Measurements from ENCODE around the gene DLGAP1.
"Not testable (repeated sequence)": the region's sequence is repeated elsewhere in the genome, so short reads cannot be mapped to it uniquely, and the experiment has no call there.

DLGAP1 gene

DNA sequence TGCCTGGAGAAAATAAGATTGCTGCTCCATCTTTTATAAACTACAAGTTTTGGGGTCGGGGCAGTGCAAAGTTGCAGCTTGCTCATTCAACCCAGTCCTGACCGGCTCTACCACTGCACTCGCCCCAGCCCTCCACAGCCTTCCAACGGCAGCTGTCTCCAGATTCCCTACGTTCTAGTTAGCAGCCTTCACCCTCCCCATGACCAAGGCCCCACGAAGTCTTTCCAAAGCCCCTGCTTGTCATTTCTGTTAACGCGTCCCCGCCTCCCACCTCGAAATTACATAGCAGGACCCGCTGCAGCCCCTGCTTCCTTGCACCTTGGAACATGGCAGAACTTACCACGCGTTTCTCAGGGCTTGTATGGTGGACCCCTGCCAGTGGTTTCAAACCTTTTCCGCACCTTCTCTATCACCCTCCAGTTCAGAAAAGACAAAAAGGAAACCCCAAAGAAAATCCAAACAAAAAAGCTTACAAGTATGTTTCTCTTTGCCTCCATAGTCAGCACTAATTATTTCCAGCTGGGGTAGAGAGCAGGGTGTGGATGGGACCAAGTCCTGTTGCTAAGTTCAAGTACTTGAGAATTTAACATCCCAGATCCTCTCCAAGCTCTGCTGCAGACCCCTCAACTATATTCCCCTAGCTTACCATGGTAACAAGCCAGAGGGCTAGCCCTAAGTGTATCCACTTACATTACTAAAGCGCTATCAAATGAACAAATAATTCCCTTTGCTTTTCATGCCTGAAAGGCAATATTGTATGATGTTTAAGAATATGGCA is 843.6 kb downstream of the DLGAP1 start:
- no peak for DNase-seq

DNA sequence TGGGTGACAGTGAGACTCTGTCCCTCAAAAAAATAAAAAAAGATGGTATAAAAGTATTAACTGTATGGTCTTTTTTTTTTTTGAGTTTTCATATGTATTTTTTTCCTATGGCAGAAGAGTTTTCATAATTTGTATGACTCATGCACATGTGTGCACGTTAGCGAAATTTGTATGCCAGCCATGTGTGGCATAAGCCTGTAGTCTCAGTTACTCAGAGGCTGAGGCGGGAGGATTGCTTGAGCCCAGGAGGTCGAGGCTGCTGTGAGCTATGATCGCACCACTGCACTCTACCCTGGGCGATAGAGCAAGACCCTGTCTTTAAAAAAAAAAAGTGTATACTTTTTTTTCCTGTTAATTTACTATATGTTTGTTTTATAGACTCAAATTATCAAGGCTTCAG is 844.3 kb downstream of the DLGAP1 start:
- no peak for DNase-seq

DNA sequence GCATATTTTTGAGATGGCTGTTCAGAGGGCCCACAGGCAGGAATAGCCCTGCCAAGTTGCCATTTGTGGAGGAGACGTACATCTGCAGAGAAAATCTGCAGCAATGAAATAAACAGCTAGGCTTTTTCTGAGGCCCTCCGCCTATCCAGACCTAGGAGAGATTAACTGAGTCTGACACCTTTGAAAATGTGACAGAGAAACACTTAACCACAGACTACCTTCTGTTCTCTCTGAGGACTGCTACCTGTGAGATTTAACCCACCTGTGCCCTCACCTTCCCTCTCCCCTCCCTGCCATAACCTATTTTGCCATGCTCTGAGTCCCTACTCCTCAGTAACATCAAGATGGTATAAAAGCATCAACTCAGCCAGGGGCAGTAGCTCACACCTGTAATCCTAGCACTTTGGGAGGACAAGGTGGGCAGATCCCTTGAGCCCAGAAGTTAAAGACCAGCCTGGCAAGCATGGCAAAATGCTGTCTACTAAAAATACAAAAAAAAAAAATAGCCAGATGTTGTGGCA is 844.9 kb downstream of the DLGAP1 start:
- no peak for DNase-seq

DNA sequence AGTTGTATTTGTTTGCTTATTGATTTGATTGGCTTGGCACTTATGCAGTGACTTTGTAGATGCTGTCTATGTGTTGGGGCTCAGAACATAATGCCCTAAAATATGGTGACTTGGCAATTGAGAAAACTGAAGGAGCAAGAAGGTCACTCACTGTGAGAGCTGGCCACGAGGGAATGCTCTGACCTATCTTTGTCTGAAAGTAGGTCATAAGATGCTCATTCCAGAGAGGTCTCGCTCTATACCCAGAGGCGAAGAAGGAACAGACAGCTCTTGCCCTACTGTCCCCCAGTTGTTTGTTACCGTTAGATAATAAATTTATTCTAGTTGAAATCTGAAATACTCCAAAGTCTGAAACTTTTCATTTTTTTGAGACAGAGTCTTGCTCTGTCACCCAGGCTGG is 846.6 kb downstream of the DLGAP1 start:
- DNase-seq = no peak

DNA sequence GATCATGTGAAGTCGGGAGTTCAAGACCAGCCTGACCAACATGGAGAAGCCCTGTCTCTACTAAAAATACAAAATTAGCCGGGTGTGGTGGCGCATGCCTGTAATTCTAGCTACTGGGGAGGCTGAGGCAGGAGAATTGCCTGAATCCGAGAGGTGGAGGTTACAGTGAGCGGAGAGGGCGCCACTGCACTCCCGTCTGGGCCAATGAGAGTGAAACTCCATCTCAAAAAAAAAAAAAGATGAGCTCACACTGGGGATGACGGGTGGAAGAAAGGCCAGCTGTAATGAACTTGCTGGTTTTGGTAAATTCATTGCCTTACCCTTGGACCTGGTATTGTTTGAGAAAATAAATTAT is 847.0 kb downstream of the DLGAP1 start:
- DNase-seq = not testable (repeated sequence)

DNA sequence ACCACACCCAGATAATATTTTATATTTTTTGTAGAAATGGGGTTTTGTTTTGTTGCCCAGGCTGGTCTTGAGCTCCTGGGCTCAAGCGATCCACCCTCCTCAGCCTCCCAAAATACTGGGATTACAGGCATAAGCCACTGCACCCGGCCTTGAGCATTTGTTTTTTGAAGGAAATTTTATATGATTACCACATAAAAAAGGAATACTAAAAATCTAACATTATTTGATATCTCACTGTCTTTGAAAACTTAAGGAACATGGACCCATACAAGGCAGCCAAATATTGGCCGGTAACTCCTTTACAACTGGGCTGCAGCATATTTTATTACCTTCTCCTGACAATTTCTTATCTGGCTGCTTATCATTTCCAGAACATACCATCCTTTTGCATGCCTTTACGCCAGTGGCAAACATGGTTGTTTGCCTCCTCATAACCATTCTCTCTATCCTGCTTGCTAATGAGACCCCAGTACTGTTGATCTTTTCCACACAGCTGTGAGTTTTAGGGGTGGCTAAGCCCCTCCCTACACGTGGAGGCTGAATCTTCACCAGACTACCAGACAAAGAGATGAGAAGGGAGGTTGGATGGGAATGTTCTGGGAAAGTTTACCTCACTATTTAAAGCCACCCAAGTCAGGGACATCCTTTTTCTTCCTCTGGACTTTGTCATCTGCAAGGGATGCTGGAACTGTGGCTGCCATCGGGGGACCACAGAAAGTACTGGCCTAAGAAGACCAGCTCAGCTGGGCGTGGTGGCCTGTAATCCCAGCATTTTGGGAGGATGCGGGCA is 847.6 kb downstream of the DLGAP1 start:
- DNase-seq = no peak

DNA sequence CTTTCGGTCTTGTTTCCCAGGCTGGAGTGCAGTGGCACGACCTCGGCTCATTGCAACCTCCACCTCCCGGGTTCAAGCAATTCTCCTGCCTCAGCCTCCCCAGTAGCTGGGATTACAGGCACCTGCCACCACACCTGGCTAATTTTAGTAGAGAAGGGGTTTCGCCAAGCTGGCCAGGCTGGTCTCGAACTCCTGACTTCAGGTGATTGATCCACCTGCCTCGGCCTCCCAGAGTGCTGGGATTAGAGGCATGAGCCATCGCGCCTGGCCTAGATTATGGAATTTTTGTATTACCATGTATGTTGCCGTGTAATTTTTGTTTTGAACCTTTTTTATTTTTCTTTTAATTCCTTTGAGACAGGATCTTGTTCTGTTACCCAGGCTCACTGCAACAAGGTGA is 848.2 kb downstream of the DLGAP1 start:
- DNase-seq = not testable (repeated sequence)

DNA sequence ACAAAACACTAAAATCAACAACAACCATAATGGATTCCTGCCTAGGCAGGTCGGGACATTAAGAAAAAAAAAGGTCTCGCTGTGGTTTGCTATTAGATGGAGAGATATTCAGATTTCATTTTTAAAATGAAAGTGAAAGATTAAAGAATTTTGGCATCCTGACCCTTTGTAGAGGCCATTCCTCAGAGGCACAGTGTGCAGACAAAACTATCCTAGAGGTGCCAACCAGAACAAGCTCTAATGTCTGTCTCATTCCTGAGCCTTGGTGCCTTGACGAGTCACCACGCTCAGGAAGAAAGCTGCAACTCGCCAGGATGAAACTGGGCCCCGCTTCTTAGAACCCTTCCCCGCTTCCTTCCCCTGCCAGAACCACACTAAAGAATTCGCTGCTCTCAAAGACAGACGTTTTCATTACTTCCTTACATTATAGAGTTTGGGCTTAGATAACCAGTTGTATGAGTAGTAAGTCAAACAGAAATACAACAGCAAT is 849.1 kb downstream of the DLGAP1 start:
- peak in 3 of 5 donors; percentile 19 to 75 (median 36) for DNase-seq

DNA sequence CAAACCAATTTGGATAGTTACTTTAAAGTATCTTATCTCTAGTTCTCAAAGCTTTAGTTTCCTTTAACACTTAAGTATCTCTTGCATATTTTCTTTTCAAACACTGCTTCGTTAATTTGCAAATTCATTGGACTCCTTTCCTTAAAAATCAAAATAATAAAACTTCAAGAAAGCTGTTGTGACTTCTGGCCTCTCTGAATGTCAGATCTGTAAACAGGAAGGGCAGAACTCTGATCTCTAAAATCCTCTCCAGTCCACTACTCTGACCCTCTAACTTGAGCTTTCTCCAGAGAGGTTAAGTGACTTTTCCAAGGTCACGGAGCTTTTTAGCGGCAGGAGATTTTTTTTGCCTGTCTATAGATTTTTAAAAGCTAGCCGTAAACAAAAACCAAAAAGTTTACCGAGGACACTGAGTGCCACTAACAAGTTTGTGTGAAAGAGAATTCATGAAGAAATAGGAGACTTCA is 849.6 kb downstream of the DLGAP1 start:
- no peak for DNase-seq

DNA sequence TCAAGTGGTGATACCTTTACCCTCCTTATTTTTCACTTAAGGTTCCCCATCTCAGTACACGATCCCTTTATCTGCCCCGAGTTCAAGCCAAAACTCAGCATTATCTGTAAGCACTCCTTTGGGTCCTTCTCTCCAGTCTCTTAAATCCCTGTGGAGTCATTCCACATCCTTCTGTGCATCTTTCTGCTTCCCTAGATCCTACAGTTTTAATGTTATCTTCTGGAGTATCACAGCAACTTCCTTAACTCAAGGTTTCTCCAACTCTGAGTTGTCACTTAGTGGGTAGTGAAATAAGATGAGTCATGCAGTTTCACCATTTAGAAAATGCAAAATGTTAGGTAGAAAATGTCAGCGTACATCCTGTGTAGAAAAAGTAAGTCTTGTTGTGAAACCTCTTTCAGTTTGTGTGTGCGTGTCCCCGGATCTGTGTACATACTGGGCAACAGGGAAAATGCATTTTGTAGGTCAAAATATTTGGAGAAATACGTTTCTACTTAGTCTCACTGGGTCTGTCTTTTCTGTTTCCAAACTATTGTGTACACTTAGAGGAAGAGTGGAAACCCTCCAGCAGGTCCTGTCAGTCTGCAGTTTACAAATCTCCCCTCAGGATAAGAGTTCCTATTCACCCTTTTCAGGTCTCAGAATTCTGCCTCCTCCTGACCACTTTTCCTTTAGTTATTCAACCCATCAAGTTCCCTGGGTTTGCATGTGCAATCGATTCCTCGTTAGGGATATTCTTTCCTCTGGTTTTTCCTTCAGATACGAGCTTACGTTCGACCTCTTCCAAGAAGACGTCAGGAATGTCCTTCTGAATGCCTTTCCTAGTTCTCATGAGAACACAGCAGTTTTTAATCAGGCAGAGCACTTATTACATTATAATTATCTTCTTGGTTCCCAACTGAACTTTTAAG is 850.4 kb downstream of the DLGAP1 start:
- peak in 1 of 5 donors; percentile 90 for DNase-seq

DNA sequence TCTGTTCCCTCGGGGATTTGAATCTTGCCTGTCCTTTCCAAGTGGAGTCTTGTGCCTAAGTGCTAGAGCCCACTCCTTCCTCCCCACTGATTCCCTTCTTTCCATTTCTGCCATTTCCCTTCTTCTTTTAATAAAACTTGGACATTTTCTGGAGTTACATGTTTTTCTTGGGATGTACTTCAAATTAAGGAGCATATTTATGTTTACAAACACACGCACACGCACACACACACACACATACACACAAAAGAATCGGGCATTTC is 850.9 kb downstream of the DLGAP1 start:
- no peak for DNase-seq

DNA sequence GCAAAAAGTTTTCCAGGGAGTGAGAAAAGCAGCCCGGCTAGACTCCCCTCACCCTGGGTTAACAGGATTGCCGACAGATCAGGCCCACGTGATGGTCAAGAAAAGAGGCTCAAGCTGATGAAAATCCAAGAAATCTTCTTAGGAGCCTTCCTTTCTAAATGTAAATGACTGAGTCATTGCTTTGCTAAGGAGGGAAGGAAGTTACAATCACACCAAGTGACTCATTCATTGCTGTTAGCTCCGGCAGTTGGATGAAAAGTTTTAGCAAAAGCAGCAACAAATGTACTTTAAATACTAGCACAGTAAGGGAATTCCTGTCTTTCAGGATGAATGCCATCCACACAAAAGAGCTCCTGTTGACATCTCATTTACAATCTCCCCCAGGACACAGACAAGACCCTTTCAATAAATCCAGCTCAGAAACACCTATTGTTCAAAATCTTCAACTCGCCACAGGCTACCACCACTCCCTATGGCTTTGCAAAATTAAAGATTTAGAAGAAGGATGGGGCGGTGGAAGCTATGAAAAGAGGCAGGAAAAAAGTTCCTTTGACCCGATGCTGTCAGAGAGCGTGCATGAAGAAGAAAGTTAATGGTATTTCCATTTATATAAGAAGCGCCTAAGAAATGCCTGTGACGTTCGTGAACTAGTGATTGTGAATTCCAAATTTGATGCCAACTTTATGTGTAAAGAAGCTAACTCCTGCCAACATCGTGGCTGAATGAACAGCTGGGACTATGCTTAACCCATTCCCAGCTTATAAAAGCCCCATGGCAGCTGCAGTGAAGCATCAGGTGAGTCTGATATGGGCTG is 851.5 kb downstream of the DLGAP1 start:
- DNase-seq = peak in 1 of 5 donors; percentile 82

DNA sequence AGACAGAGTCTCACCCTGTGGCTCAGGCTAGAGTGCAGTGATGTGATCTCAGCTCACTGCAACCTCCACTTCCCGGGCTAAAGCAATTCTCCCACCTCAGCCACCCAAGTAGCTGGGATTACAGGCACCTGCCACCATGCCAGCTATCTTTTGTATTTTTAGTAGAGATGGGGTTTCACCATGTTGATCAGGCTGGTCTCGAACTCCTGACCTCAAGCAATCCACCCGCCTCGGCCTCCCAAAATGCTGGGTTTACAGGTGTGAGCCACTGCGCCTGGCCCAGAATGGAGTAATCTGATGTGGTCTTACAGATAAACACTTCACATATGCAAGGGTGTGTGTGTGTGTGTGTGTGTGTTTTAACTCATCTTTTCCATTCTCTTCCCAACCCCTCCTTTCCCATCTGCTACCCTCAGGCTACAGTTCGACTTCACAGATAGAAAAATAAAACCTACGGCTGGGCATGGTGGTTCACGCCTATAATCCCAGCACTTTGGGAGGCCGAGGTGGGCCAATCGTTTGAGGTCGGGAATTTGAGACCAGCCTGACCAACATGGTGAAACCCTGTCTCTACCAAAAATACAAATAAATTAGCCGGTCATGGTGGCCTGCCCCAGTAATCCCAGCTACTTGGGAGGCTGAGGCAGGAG is 853.9 kb downstream of the DLGAP1 start:
- not testable (repeated sequence) for DNase-seq

DNA sequence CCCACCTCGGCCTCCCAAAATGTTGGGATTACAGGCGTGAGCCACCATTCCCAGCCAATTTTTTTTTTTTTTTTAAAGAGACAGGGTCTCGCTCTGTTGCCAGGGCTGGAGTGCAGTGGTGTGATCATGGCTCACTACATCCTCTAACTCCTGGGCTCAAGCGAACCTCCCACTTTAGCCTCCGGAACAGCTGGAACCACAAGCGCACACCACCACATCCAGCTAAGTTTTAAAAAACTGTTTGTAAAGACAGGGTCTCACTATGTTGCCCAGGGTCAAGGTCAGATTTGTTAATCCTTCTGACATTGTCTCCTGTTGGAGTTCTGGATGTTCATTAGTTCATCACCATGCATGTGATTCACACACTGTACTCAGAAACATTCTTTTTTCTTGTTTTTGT is 855.2 kb downstream of the DLGAP1 start:
- no peak for DNase-seq

DNA sequence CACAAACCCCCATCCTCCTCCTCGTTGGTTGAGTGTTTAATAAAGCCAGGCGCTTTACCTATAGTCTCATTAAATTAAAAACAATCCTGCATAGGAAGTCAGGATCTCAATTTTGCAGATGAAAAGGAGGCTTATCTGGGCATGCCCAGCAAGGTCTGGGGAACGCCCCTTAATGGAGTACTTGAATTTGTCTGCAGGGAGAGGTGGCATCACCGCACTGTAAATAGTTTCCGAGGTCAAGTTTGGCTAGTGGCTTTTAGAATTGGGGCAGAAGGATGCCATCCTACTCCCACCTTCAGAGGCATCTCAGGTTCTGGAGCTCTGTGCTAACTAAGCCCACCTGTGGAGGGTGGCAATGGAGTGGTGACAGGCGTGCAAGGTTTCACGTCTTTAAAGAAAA is 855.9 kb downstream of the DLGAP1 start:
- DNase-seq = no peak

DNA sequence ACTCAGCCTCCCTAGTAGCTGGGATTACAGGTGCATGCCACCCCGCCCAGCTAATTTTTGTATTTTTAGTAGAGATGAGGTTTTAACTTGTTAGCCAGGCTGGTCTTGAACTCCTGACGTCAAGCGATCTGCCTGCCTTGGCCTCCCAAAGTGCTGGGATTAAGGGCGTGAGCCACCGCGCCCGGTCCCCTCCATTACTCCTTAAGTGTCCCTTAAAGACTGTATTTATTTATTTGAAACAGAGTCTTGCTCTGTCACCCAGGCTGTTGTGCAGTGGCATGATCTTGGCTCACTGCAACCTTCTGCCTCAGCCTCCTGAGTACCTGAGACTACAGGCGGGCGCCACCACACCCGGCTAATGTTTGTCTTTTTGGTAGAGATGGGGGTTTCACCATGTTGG is 856.5 kb downstream of the DLGAP1 start:
- DNase-seq = no peak

DNA sequence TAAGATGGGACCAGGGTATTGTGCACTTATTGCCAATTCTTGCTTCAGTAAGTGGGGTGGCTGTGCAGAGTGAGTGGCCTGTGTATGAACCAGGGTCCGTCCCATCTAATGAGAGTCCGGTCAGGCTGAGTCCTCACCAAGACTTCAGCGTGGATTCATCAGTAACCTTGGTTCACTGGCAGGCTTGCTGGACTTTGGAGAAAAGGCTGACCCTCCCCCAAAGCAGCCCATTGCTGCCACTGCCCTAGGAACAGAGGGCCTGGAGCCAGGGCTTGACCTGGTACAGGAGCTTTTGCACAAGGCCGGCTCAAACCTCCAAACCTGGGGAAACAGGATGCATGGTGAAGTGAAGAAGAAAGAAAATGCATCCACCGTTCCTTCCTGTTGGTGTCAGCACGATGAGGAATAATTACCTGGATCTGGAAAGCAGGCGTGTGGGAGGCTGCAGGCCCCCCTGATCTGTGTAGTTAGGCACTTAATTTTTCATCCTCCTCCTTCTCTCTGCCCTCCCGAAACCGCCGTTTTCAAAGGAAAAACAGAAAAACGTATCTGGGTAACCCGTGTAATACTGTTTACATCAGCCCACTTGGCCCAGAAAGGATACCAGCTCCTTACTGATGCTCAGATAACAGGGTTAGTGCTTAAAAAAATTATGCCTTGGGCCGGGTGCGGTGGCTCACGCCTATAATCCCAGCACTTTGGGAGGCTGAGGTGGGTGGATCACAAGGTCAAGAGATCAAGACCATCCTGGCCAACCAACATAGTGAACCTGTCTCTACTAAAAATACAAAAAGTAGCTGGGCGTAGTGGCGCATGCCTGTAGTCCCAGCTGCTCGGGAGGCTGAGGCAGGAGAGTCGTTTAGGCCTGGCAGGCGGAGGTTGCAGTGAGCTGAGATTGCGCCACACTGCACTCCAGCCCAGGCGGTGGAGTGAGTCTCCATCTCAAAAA is 857.4 kb downstream of the DLGAP1 start:
- DNase-seq = no peak

DNA sequence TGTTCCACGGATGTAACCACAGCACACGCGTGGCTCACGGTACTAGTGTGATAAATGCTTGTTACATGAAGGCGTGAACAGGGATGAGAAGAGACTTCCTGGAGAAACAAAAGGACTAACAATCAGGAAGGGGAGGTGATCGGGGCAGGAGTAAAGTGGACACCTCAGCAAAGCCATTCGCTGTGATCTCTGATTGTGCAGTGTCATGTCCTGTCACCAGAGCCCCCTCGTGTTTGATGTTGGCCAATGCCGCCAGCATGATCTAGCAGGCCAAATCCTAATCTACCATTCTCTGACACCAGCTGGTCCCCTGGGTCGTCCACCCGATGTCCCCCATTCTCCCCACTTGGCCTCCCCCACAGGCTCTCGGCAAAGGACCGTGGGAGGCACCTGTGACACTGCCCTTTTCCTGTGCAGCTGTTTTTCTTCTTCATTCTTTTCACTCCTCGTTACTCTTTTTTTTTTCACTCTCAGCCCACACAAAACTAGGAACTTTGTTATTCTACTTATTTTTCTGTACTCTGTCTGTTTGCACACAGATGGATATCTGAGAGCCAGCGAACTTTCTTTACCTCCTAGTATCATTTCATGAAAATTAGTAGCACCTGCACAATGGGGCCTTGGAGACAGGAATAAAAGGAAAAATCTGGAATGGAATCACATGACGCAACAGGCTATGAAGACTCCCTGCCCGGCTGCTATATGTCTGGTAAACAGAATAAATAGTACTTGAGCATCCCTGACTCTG is 858.3 kb downstream of the DLGAP1 start:
- peak in 2 of 5 donors; percentile 34 to 77 for DNase-seq

DNA sequence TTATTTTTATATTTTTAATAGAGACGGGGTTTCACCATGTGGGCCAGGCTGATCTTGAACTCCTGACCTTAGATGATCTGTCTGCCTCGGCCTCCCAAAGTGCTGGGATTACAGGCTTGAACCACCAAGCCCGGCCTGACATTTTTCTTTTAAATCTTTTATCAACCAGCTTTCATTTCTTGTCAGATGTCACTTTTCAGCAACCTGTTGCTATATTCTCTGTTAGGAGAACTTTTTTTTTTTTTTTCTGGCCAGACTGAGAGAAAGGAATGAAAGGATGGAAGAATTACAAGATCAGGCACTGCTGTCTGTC is 858.8 kb downstream of the DLGAP1 start:
- no peak for DNase-seq
